Ramos (cell line): ENCODE measurements around the gene CEACAM21.
"Not testable (repeated sequence)": the region's sequence is repeated elsewhere in the genome, so short reads cannot be mapped to it uniquely, and the experiment has no call there.

ENCODE experiments used
- in situ Hi-C: fragments of 300-500 bp; cut with MboI; formaldehyde crosslinking; loops from one replicate; pipeline ENCODE4 v1.14.3; 2022; ENCODE audit warnings: low sequenced_read_pairs; ENCODE audit not compliant: unreplicated experiment

The CEACAM21 gene

GRCh38 chr19:41548954-41549688 is 26.8 kb upstream of the CEACAM21 start:
- in situ Hi-C loops: no loop called here

DNA sequence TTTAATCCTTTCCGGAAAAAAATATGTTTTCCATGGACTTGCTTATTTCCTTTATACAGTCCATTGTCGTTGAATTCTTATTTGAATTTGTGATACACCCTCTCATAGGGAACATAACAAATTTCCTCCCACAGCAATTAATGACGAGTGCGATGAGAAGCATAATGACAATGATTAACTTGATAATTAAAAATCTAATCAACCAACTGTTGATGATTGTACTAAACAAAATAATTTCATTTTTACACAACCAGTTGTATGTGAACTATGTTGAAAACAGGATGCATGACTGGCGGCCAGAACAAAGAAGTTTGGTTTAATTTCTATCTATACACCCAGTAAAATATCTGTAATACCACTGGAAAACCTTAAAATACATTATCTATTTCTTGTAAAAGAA is 26.1 kb upstream of the CEACAM21 start:
- in situ Hi-C loops: no loop called here

GRCh38 chr19:41551212-41551610 is 24.8 kb upstream of the CEACAM21 start:
- in situ Hi-C loops: no loop called here

GRCh38 chr19:41551711-41552110 is 24.3 kb upstream of the CEACAM21 start:
- in situ Hi-C loops: no loop called here

DNA sequence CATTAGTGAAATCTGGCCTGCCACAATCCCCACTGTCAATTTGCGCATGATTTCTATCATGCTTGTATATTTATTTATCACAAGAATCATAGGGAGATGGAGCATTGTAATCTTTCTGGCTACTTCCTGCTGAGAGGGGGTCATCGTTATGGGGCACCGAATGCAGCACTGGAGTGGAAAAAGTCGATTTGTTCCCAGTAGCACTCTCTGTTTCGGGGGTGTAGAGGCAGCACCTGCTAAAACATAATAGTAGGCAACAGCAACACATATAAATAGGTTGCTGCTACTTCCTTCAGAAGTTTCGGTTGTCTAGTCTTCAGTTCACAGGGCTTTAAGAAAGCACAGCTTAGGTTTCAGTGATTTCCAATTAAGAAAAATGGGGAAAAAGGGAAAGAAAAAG is 23.4 kb upstream of the CEACAM21 start:
- in situ Hi-C loops: no loop called here

- in situ Hi-C loops: no loop called here
Measured at GRCh38 chr19:41553804-41554203, 22.2 kb upstream of the CEACAM21 start.

GRCh38 chr19:41554907-41555306 is 21.1 kb upstream of the CEACAM21 start:
- in situ Hi-C loops: no loop called here

GRCh38 chr19:41555748-41556147 is 20.2 kb upstream of the CEACAM21 start:
- in situ Hi-C loops: no loop called here

- in situ Hi-C loops: no loop called here
Measured at GRCh38 chr19:41563854-41564514, 12.0 kb upstream of the CEACAM21 start.

DNA sequence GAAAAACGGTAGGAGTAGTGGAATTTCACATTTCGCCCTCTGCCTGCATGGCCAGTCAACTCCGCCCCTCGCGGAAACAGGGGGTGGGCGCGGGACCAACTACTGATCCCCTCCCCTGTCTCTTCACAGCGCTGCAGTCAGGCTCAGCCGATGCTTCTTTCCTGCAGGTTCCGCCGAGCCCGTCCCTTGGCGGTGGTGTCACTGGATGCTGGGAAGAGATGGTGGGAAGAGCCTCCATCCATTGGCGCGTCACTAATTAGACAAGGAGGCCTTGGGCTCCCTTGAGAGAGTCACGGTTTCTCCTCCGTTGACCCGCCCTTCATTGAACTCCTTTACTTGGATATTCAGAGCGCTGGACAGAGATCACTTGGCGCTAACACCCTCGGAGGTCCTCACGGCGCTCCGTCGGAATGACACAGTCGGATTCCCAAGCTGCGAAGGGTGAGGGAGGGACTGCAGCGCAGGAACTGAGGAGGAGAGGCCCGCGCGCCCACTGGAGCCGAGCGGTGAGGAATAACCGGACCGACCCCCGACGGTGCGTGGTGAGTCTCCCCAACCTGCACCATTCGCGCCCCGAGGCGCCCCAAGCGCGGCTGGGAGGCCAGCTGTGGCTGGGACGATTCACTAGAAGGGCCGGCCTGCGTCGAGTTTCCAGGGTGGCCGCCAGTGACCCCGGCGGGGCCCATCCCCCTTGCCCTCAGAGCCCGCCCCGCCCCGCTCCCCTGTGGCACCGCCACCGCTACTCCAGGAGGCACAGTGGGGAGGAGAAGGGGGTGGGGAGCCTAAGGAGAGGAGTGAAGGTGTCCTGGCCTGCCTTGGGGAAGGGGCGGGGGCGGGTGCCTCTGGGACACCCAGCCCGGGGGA is 11.2 kb upstream of the CEACAM21 start:
- in situ Hi-C loops: no loop called here

GRCh38 chr19:41565379-41565720 is 10.6 kb upstream of the CEACAM21 start:
- in situ Hi-C loops: no loop called here

- in situ Hi-C loops: no loop called here
Measured at GRCh38 chr19:41566001-41566400, 10.0 kb upstream of the CEACAM21 start.

- in situ Hi-C loops: loop anchor here (5.0 to 10.0 kb wide), 2 partner anchors 122 to 365 kb away; no protein-coding TSS in a partner anchor
Measured at GRCh38 chr19:41569481-41570150, 6.3 kb upstream of the CEACAM21 start.

- in situ Hi-C loops: loop anchor here (5.0 to 10.0 kb wide), 2 partner anchors 123 to 365 kb away; no protein-coding TSS in a partner anchor
Measured at GRCh38 chr19:41570179-41570578, 5.8 kb upstream of the CEACAM21 start.

GRCh38 chr19:41570639-41571112 is 5.3 kb upstream of the CEACAM21 start:
- in situ Hi-C loops: loop anchor here (5.0 to 10.0 kb wide), 2 partner anchors 123 to 366 kb away; no protein-coding TSS in a partner anchor

DNA sequence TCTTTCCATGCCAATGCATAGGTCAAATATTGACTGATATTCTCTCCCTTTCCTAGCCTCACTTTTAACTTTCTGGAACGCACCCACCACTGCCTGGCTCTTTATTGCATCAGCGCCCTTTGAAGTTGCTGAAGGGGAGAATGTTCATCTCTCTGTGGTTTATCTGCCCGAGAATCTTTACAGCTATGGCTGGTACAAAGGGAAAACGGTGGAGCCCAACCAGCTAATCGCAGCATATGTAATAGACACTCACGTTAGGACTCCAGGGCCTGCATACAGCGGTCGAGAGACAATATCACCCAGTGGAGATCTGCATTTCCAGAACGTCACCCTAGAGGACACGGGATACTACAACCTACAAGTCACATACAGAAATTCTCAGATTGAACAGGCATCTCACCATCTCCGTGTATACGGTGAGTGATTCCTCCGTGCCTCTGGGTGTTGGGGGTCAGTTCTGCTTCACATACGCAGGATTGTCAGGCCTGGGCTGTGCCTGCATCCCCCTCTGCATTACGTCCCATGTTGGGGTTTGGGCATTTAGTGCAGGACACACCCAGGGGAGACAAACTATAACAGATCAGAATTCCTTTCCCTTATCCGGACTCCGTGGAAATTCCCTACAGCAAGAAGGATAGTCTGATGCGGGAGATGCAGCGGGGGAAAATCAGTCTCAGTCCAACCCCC is 1.3 kb downstream of the CEACAM21 start:
- in situ Hi-C loops: loop anchor here (10.0 kb wide), 1 partner anchor 372 kb away; no protein-coding TSS in a partner anchor

- in situ Hi-C loops: loop anchor here (10.0 kb wide), 1 partner anchor 373 kb away; no protein-coding TSS in a partner anchor
Measured at GRCh38 chr19:41577833-41578232, 1.9 kb downstream of the CEACAM21 start.

DNA sequence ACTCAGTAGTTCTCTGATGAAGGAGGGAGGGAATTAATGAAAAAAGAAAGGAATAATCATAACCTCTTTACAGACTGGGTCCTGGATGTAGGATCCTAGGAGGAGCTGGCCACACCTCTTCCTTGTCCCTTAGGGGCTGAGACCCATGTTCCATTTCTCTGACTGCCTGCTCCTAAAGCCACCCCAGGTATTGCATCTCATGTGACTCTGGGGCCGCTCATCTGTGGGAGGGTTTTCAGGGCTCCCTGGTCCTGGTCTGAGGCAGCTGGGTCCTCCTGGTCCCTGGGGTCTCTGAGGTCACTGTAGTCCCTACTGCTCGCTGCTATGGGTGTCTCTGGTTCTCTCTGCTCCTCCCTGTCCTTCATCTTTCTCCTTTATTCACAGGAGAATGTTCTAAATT is 2.9 kb downstream of the CEACAM21 start:
- in situ Hi-C loops: loop anchor here (10.0 kb wide), 1 partner anchor 374 kb away; no protein-coding TSS in a partner anchor

GRCh38 chr19:41581068-41581467 is 5.1 kb downstream of the CEACAM21 start:
- in situ Hi-C loops: not testable (repeated sequence)
